C4-2B (cell line): Measurements from ENCODE around the gene ENTPD6.
"Not testable (repeated sequence)": the region's sequence is repeated elsewhere in the genome, so short reads cannot be mapped to it uniquely, and the experiment has no call there.

Source experiments
- H3K27ac ChIP-seq: fragments of 450-650 bp; 2 replicates; pipeline ENCODE4 v1.5.1; 2017
- CTCF ChIP-seq: fragments of 450-650 bp; conservative IDR thresholded peaks from 2 replicates; pipeline ENCODE4 v1.5.1; 2017; ENCODE audit warnings: mild to moderate bottlenecking
- ZFX ChIP-seq: fragments of 450-650 bp; IDR thresholded peaks from 2 replicates; pipeline ENCODE4 v1.6.1; 2017

Gene ENTPD6

GRCh38 chr20:25178563-25179438 is 16.7 kb upstream of the ENTPD6 start:
- TF ChIP-seq ZFX (no peak), CTCF (peak; percentile 98)

GRCh38 chr20:25179439-25180089 is 15.9 kb upstream of the ENTPD6 start:
- H3K27ac ChIP-seq: no peak overlapping the region

More at GRCh38 chr20:25178563-25179438, 16.7 kb upstream of the ENTPD6 start:
- peak overlapping the region; percentile 54 for H3K27ac ChIP-seq

DNA sequence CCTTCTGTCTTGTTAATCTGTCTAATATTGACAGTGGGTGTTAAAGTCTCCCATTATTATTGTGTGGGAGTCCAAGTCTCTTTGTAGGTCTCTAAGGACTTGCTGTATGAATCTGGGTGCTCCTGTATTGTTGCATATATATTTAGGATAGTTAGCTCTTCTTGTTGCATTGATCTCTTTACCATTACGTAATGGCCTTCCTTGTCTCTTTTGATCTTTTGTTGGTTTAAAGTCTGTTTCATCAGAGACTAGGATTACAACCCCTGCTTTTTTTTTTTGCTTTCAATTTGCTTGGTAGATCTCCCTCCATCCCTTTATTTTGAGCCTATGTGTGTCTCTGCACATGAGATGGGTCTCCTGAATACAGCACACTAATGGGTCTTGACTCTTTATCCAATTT is 11.1 kb upstream of the ENTPD6 start:
- H3K27ac ChIP-seq: not testable (repeated sequence)

More at GRCh38 chr20:25179439-25180089, 15.9 kb upstream of the ENTPD6 start:
- peak; percentile 54 for TF ChIP-seq CTCF
- TF ChIP-seq ZFX: no peak

DNA sequence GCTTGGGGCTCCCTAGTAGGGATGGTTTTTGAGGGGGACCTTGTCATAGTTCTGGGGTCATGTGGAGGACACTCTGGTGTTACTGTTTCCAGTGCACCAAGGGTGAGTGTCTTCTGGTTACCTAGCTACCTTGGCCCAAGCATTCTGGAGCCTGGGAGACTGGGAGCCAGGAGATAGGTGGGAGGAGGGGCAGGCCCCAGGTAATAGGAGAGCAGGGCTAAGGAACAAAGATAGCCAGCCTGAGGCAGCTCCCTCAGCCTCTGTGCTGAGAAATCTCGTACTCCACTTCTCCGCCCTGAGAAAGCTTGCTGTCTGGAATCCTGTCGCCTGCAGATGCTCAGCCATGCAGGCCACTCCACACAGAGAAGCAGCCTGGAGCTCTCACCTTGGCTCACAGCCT is 8.3 kb upstream of the ENTPD6 start:
- H3K27ac ChIP-seq: no peak overlapping the region; the same call in 1 of the 2 replicates
- TF ChIP-seq ZFX (no peak), CTCF (no peak)

DNA sequence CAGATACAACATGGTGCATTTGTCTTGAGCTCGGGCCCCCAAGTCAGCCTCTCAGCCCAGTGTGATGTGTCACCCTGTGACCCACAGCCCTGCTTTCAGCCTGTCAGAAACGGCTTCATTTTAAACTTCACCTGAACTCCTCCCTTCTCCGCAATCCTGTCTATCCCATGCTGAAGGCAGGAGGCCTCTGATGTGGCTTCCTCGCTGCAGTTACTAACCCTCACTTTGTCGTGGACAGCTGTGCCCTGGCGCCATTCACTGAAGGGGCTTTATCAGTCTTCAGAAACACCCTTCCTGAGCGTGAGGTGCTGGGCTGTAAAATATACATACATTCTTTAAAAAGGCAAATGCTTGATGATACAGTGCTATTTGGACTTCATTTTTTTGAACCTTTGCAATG is 7.9 kb upstream of the ENTPD6 start:
- no peak overlapping the region; the same call in 1 of the 2 replicates for H3K27ac ChIP-seq
- TF ChIP-seq CTCF (no peak), ZFX (no peak)

GRCh38 chr20:25188218-25188617 is 7.3 kb upstream of the ENTPD6 start:
- TF ChIP-seq ZFX: no peak
- TF ChIP-seq CTCF: no peak
- no peak overlapping the region for H3K27ac ChIP-seq

DNA sequence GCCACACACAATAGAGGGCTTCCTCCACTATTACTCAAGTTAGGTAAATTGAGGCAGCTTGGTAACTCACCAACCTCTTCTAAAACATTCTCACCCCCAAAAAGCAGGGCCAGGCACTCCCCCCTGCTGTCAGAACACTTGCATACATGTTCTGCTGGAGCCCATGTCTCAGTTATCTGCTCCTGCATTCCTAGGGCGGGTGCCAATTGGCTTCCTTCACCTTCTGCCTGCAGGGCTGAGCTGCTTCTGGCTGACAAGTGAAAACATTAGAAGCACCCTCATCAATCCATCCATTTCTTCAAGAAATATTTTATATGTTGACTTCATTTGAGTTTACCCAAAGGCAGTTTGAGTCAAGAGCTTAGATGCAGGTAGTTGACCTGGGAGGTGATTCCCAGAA is 4.5 kb upstream of the ENTPD6 start:
- peak overlapping the region; percentile 54 for H3K27ac ChIP-seq
- TF ChIP-seq ZFX (no peak), CTCF (no peak)
